ENCODE measurements around the gene RASIP1.
"Not testable (repeated sequence)": the region's sequence is repeated elsewhere in the genome, so short reads cannot be mapped to it uniquely, and the experiment has no call there.

Gene RASIP1

GRCh38 chr19:48705431-48705830, 35.0 kb downstream of the RASIP1 start:
- DNase-seq = no peak

GRCh38 chr19:48703316-48703715, 37.1 kb downstream of the RASIP1 start:
- DNase-seq = no peak

DNA sequence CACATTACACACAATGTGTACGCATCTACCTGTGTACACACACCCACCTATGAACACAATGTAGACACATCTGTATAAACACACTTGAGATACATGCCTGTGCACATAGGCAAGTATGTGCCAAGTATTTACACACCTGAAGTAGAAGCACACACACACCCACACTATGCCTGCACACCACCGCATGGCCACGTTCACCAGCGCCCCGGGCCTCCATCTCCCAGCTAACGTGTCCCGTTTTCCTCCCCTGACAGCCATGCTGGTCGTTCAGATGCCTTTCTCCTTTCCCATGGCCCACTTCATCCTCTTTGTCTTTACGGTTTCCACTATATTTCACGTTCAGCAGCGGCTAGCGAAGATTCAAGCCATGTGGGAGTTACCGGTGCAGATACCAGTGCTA, 37.7 kb downstream of the RASIP1 start:
- DNase-seq = no peak

DNA sequence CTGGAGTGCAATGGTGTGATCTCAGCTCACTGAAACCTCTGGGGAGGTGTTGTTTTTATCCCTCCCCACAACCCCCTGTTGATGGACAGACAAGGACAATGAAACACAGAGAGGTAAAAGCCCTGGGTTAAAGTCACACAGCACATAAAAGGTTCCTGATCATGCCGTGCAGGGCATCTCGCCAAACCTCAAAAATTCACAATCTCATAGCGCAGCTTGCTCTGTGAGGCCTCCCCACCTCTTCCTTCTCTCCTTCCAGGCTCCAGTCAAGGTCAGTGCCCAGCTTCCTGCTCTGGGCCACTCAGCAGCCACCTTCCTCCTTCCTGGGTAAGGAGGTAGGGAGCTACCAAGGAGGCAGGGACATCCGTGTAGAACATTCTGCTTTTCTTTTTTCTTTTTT, 42.4 kb downstream of the RASIP1 start:
- DNase-seq = no peak

GRCh38 chr19:48696353-48697010, 43.9 kb downstream of the RASIP1 start:
- peak; percentile 4 for DNase-seq

- peak; percentile 57 for DNase-seq
Measured at GRCh38 chr19:48695743-48696352, 44.6 kb downstream of the RASIP1 start, which contains the start of gene FUT2. FUT2 (plus strand) TSS chr19:48695971; CDS start chr19:48702957, 6,986 bp downstream.

- DNase-seq = not testable (repeated sequence)
Measured at GRCh38 chr19:48693629-48694028, 46.8 kb downstream of the RASIP1 start.

GRCh38 chr19:48689449-48689848, 51.0 kb downstream of the RASIP1 start:
- DNase-seq = no peak

DNA sequence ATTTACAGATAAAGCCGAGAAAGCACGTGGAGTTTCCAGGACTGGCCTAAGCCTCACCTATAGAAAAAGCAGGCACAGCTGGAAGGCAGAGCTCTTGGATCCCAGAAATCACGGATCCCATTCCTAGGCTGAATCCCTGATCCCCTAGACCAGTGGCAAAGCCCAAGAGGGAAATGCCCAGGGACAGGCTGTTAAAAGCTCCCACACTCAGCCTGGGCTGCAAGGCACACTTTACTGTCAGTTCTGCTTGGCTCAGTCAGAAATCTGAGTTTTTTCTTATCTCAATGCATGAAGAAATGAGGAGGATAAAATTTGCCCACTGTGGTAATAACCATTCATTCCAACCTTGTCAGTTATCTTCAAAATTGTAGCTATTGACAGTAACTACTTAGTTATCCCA, 52.6 kb downstream of the RASIP1 start:
- no peak for DNase-seq

- DNase-seq = not testable (repeated sequence)
Measured at GRCh38 chr19:48686637-48687036, 53.8 kb downstream of the RASIP1 start.

GRCh38 chr19:48686088-48686487, 54.3 kb downstream of the RASIP1 start:
- no peak for DNase-seq

- no peak for DNase-seq
Measured at GRCh38 chr19:48685583-48685982, 54.8 kb downstream of the RASIP1 start.

DNA sequence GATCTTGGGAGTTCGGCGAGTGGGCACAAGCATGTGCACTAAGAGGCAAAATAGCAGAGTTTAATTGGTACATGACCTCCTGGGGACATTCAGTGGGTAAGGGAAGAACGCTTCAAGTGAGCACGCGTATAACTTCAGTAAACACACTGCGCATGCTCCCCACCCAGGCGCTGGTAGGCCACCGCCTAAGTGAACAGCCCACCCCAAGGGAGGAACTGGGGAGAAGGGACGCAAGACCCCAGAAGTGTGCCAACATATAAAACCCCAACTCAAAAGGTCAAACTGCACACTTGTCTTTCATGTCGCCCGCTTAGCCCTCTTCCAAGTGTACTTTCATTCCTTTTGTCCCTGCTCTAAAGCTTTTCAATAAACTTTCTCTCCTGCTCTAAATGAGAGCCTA, 57.1 kb downstream of the RASIP1 start:
- peak; percentile 20 for DNase-seq

DNA sequence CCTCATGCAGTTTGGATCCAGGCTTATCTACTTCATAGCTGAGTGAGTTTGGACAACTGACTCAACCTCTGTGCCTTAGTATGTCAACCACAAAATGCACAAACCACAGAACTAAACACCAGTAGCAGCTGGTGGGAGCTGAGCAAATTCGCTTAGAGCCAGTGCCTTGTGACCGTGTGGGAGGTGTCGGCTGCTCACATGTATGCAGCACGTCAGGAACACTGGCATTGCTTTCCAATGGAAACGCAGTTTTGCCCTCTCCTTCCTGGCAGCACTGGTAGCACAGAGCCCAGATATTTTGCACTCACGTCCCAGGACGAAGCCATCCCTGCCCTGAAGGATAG, 59.3 kb downstream of the RASIP1 start:
- DNase-seq = no peak

- no peak for DNase-seq
Measured at GRCh38 chr19:48680436-48681126, 59.8 kb downstream of the RASIP1 start.

- DNase-seq = not testable (repeated sequence)
Measured at GRCh38 chr19:48680006-48680405, 60.4 kb downstream of the RASIP1 start.

DNA sequence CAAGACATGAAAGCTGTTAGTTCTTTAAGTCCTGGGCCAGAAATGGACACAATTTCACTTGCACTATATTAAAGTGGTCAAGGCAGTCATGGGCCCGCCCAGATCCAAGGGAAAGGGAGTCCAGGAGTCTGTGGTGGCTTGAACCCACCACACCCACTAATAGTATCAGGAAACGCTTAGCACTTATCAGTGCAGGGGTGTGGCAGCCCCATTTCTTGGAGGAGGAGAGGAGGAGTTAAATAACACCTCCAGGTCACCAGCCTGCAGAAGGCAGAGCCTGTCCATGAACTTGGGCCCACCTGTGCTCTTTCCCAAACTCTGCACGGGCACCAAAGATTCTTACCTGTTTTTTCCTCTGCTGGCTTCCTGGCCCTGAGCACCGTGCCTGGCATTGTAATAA, 62.2 kb downstream of the RASIP1 start:
- DNase-seq = no peak

DNA sequence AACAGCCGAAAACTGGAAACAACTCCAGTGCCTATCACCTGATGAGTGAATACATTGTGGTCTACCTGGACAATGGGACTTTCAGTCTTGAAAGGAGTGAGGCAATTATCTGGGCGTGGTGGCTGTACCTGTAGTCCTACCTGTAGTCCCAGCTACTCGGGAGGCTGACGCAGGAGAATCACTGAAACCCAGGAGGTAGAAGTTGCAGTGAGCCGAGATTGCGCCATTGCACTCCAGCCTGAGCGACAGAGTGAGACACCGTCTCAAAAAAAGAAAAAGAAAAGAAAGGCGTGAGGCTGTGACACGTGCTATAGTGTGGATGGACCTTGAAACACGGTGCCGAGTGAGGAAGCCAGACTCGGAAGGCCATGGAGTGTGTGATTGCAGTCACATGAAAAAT, 63.5 kb downstream of the RASIP1 start:
- DNase-seq = no peak

DNA sequence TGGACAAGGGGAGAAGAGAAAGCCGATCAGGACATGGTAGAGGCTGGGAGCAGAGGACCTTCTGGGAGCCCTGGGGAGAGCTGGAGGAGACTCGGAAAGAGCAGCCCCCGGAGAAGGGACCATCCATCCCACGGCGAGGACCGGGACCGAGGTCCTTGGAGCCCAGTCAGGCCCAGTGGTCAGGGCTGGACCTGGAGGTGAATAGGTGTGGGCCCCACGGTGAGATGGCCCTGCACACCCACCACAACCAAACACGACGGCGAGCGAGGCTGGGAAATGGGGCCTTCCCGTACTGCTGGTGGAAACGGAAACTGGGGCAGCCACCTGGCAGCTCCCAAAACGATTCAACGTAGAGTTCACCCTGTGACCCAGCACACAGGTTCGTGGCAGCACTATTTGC, 63.9 kb downstream of the RASIP1 start:
- DNase-seq = no peak

DNA sequence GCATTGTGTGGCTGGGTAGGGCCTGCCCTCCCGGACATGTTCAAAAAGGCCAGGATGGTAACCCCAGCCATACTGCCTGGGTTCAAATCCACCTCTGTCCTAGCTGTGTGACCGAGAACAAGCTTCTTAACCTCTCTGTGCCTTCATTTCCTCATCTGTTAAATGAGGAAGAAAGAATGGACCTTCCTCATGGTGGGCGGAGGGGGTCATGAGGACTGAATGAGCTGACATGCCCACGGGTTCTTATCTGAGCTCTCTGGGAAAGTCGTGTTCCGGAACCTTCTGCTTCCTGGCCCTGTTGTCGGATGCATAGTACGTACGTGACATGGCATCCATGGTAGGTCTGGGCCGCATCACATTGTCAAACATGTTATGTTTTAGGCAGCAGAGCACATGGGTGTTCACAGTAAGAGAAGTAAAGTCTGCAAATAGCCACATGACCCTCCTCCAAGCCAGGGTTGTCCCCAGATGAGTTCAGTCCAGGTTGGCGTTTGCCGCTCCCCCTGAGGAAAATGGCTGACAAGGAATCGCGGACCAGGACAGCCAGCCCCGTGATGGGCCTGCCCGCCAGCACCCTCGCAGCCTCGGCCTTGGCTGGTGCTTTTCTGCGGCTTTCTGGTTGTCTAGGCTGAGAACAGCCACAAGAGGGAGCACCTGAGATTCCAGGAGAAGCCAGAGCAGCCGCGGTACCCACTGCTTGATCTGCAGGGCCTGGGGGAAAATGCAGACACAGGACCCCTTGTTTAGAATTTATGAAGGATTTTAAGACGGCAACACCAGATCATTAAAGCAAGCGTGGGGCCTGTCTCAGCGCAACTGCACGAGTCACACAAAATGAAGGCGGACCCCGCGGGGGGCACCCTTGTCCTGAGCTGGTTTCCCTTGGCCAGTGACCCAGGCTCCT, 65.2 kb downstream of the RASIP1 start:
- peak; percentile 74 for DNase-seq

DNA sequence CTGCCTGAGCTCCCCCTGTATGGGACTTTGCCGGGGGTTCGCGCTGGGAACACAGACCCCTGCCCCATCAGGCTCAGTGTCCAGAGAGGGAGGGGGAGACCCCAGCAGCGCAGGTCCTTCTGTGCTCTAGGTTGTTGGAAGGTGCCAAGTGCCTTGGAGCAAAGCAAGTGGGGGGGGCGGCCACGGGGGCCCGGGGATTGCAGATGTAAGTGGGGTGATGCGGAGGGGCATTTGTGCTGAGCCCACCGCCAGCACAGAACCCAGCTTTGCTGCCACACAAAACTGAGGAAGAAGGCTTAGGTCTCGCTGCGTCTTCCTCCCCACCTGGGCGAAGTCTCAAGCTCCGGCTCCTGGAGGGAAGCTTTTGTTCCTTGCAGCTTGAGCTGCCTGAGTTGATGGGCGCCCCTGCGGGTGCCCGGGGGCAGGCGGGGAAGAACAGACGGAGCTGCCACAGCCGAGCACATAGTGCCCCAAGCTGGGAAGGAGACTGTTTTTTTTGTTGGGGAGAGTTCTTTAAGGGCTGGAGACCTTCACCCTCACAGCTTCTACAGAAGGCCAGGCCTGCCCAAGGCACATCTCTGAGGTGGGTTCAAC, 66.1 kb downstream of the RASIP1 start:
- DNase-seq = no peak

DNA sequence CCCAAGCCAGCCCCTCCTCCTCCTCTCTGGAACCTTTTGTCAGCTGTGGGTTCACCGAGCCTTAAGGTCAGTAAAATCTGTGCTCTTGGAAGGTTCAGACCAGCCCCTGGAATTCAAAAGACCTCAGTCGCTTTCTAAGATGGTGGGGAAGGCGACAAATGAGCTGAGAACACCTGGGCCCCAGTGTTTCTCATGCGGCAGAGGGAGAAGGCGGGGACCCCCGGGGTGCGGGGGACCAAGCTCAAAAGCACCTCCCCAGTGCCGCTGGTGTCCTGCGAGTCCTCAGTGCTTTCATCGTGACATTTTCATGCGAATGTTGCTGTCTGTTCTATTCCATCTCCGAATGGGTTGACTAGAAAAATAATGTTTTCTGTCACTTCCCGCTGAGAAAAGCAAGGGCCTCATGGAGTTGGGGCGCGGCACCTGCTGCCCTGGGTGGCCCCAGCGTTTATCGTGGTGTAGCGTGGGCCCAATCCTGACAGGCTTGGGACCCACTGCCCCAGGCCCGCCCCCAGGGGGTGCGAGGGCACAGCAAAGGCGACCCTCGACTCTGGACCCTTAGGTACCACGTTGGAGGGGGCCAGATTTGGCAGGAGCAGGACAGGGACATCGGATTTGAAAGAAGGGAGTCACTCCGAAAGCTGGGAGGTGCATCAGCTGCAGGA, 66.8 kb downstream of the RASIP1 start:
- DNase-seq = no peak
